Fibroblast of lung (primary cell): ENCODE data around the gene RNF11. TPM values are rescaled to one million over a fixed set of nuclear protein-coding genes. Genes with fewer than 3 reads are reported as not detected.

Experiments used
- DNase-seq, 2 donors: peaks; one replicate each; pipeline versions ENCODE4 v3.0.0 to v3.0.0-alpha.2; 2010; ENCODE audit warnings: low read depth in 2 of 2
- H2AFZ ChIP-seq: 2 replicates; pipeline ENCODE4 v1.5.1; 2012; ENCODE audit warnings: low read length, control low read depth, inconsistent platforms
- H3K27ac ChIP-seq: 2 replicates; pipeline ENCODE4 v1.5.1; 2011; ENCODE audit warnings: low read length, control low read depth; ENCODE audit not compliant: insufficient read depth
- H3K27me3 ChIP-seq: 2 replicates; pipeline ENCODE4 v1.5.1; 2011; ENCODE audit warnings: mild to moderate bottlenecking, low read length; ENCODE audit not compliant: control insufficient read depth, insufficient read depth
- H3K36me3 ChIP-seq: 2 replicates; pipeline ENCODE4 v1.5.1; 2011; ENCODE audit warnings: low read length; ENCODE audit not compliant: control insufficient read depth, insufficient read depth
- H3K4me1 ChIP-seq: 2 replicates; pipeline ENCODE4 v1.5.1; 2011; ENCODE audit warnings: low read length; ENCODE audit not compliant: control insufficient read depth, insufficient read depth; ENCODE audit errors: extremely low read depth
- H3K4me2 ChIP-seq: 2 replicates; pipeline ENCODE4 v1.5.1; 2011; ENCODE audit warnings: low read length, control low read depth; ENCODE audit not compliant: insufficient read depth; ENCODE audit errors: extremely low read depth
- H3K4me3 ChIP-seq, 4 experiments: fragments of 200-600 bp in 1 of 4; sonication (generic) in 1 of 4; replicated peaks in 1 of 4; 2 replicates each; pipeline ENCODE4 v1.5.1; 2011 to 2016; ENCODE audit warnings: low read length in 4 of 4, low read depth in 3 of 4, mild to moderate bottlenecking in 3 of 4, control low read depth in 2 of 4, inconsistent platforms in 1 of 4, mixed read lengths in 1 of 4; ENCODE audit not compliant: insufficient read depth in 1 of 4; ENCODE audit errors: control extremely low read depth in 1 of 4
- H3K79me2 ChIP-seq: 2 replicates; pipeline ENCODE4 v1.5.1; 2012; ENCODE audit warnings: mild to moderate bottlenecking, low read length, inconsistent platforms; ENCODE audit not compliant: control insufficient read depth, insufficient read depth
- H3K9ac ChIP-seq: 2 replicates; pipeline ENCODE4 v1.5.1; 2011; ENCODE audit warnings: mild to moderate bottlenecking, low read length, control low read depth; ENCODE audit not compliant: insufficient read depth
- H3K9me3 ChIP-seq: 2 replicates; pipeline ENCODE4 v1.5.1; 2012; ENCODE audit warnings: low read depth, low read length; ENCODE audit not compliant: control insufficient read depth, insufficient read depth
- H4K20me1 ChIP-seq: 2 replicates; pipeline ENCODE4 v1.5.1; 2011; ENCODE audit warnings: low read length; ENCODE audit not compliant: control insufficient read depth, insufficient read depth; ENCODE audit errors: extremely low read depth
- CTCF ChIP-seq, 2 donors: IDR thresholded peaks in 1 of 2; conservative IDR thresholded peaks in 1 of 2; 1 replicate in 1 of 2; 2 replicates in 1 of 2; pipeline ENCODE4 v1.5.1; 2011 to 2012; ENCODE audit warnings: low read length in 2 of 2, control low read depth in 1 of 2, inconsistent platforms in 1 of 2, low read depth in 1 of 2, mild to moderate bottlenecking in 1 of 2
- EZH2 ChIP-seq: IDR thresholded peaks from 2 replicates; pipeline ENCODE4 v1.5.1; 2012; ENCODE audit warnings: low read length, control low read depth, mild to moderate bottlenecking; ENCODE audit errors: missing control alignments
- polyA plus RNA-seq, 2 donors: library from polyadenylated mRNA; depleted of rRNA in 1 of 2; stranded (reverse) in 1 of 2; unstranded in 1 of 2; fragments of >200 nt; gene quantifications; 2 replicates each; pipeline ENCODE4 v1.2.1, GENCODE V29; 2011 to 2012; ENCODE audit warnings: missing spikeins in 1 of 2
- total RNA-seq: library from RNA; depleted of rRNA; stranded (reverse); fragments of >200 nt; gene quantifications from 2 replicates; pipeline ENCODE4 v1.2.1, GENCODE V29; 2014

Gene RNF11
- total and polyA plus RNA-seq, 2 donors (not counting 1 experiment from before 2014, with no cell fraction given), result 116 to 209 TPM

GRCh38 chr1:51266791-51267190, 30.7 kb downstream of the RNF11 start:
- no peak for DNase-seq
- no peak overlapping the region for H2AFZ ChIP-seq
- H3K4me1 ChIP-seq, result peaks cover 17% of the 10 kb centered on the region
- H3K27ac ChIP-seq, result no peak overlapping the region
- H3K4me3 ChIP-seq, result no peak overlapping the region
- no peaks in the 10 kb centered on the region for H3K9me3 ChIP-seq
- no peaks in the 10 kb centered on the region for H3K27me3 ChIP-seq
- no peaks in the 10 kb centered on the region for H4K20me1 ChIP-seq
- H3K36me3 ChIP-seq, result no peaks in the 10 kb centered on the region
- TF ChIP-seq EZH2, result no peak
- peaks cover 31% of the 10 kb centered on the region for H3K79me2 ChIP-seq
- H3K9ac ChIP-seq, result no peak overlapping the region
- H3K4me2 ChIP-seq, result no peak overlapping the region

- Histone ChIP-seq H4K20me1 (no peaks in the 10 kb centered on the region), H3K9me3 (no peaks in the 10 kb centered on the region), H2AFZ (no peak overlapping the region), H3K4me3 (no peak overlapping the region), H3K36me3 (no peaks in the 10 kb centered on the region), H3K27me3 (no peaks in the 10 kb centered on the region), H3K27ac (peak overlapping the region; percentile 64), H3K79me2 (peaks cover 19% of the 10 kb centered on the region), H3K9ac (no peak overlapping the region), H3K4me1 (peaks cover 12% of the 10 kb centered on the region), H3K4me2 (peak overlapping the region; percentile 11)
- TF ChIP-seq CTCF (conservative IDR thresholded peaks at IDR 0.05 in 1 of 2, IDR thresholded peaks at IDR 0.05 in 1 of 2; ENCODE audit: low read depth in 1 of 2, low read length in 2 of 2) (no peak), EZH2 (no peak)
- DNase-seq, result peak; percentile 9 to 52
Measured at GRCh38 chr1:51268634-51269033, 32.6 kb downstream of the RNF11 start.

- H3K9ac ChIP-seq, result no peak overlapping the region
- H3K4me3 ChIP-seq, result no peak overlapping the region
- H3K9me3 ChIP-seq, result no peaks in the 10 kb centered on the region
- peaks cover 12% of the 10 kb centered on the region for H3K79me2 ChIP-seq
- H2AFZ ChIP-seq, result no peak overlapping the region
- no peak for TF ChIP-seq EZH2
- TF ChIP-seq CTCF (conservative IDR thresholded peaks at IDR 0.05 in 1 of 2, IDR thresholded peaks at IDR 0.05 in 1 of 2; ENCODE audit: low read depth in 1 of 2, low read length in 2 of 2), result no peak
- no peak for DNase-seq
- no peaks in the 10 kb centered on the region for H3K36me3 ChIP-seq
- H3K4me1 ChIP-seq, result peaks cover 7% of the 10 kb centered on the region
- H3K4me2 ChIP-seq, result no peak overlapping the region
- no peak overlapping the region for H3K27ac ChIP-seq
- H3K27me3 ChIP-seq, result no peaks in the 10 kb centered on the region
- H4K20me1 ChIP-seq, result no peaks in the 10 kb centered on the region
Measured at GRCh38 chr1:51270751-51271150, 34.7 kb downstream of the RNF11 start.
